ENCODE data around the gene C5orf46. TPM values are rescaled to one million over a fixed set of nuclear protein-coding genes. Genes with fewer than 3 reads are reported as not detected.
A peak's percentile ranks its signal among the peaks of the same experiment; 100 is the strongest.

C5orf46 gene
- polyA plus RNA-seq, 3 donors = not detected

- Histone ChIP-seq H3K9ac (ENCODE audit: insufficient read depth, low read length, poor library complexity, severe bottlenecking) (no peak overlapping the region), H3K36me3 (replicated peaks in 1 of 2; ENCODE audit: control insufficient read depth in 1 of 2, insufficient read depth in 2 of 2, low read length in 2 of 2) (no peaks in the 10 kb centered on the region), H3K27ac (ENCODE audit: low read depth in 1 of 2, low read length in 2 of 2) (no peak overlapping the region), H3K27me3 (ENCODE audit: control insufficient read depth in 2 of 2, insufficient read depth in 2 of 2, low read length in 2 of 2) (no peaks in the 10 kb centered on the region), H2AFZ (ENCODE audit: insufficient read depth, low read depth, low read length, poor library complexity, severe bottlenecking) (no peak overlapping the region), H3K9me3 (replicated peaks in 1 of 2; ENCODE audit: control insufficient read depth in 1 of 2, insufficient read depth in 1 of 2, low read length in 2 of 2) (no peaks in the 10 kb centered on the region), H3K4me1 (ENCODE audit: control insufficient read depth in 1 of 2, insufficient read depth in 2 of 2, low read length in 2 of 2) (no peaks in the 10 kb centered on the region), H3K4me3 (replicated peaks in 1 of 3; ENCODE audit: low read depth in 2 of 3, low read length in 3 of 3) (no peak overlapping the region), H3K79me2 (ENCODE audit: insufficient read depth, low read length) (no peaks in the 10 kb centered on the region), H4K20me1 (ENCODE audit: insufficient read depth, low read length) (no peaks in the 10 kb centered on the region), H3K4me2 (replicated peaks; ENCODE audit: extremely low read depth, low read length, poor library complexity, severe bottlenecking) (no peak overlapping the region)
- no peak for TF ChIP-seq CTCF (IDR thresholded peaks at IDR 0.05)
- H3K27me3 Mint-ChIP-seq (ENCODE audit: low read depth in 3 of 3) = no peaks in the 10 kb centered on the region
- intact Hi-C loops (cut with micrococcal nuclease) = loop anchor here (5.0 to 10.0 kb wide), 3 partner anchors 52 to 85 kb away; no protein-coding TSS in a partner anchor
- no peak overlapping the region for H3K4me3 Mint-ChIP-seq
- H3K4me1 Mint-ChIP-seq = no peaks in the 10 kb centered on the region
- H3K36me3 Mint-ChIP-seq = no peaks in the 10 kb centered on the region
- peaks cover 0 to 2% (median 0%) of the 10 kb centered on the region in 7 donors for H3K9me3 Mint-ChIP-seq
- H3K27ac Mint-ChIP-seq = no peak overlapping the region
- DNase-seq = no peak
- WGBS (ENCODE audit: insufficient coverage) = 91% methylated on average over 4 of the region's 4 CpGs
Observed at GRCh38 chr5:147939431-147940114, 33.2 kb upstream of the C5orf46 start.

DNA sequence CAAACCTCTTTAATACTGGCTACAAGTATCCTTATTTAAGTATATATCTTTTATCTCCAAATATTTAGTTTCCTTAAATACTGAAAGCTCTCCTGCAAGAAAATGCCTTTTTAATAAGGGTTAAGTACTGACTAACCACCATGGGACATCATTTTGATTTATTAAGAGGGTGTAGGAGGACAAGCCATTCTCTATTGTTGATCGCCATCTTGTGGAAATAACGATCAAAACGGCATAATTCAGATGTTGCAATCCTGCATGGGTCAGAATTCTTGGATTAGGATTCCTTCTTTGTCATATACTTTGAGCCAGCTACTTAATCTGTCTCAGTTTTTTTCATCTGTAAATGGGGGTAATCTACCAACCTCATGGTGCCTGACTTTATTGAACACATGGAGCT, 28.7 kb upstream of the C5orf46 start:
- Histone ChIP-seq H3K27me3 (ENCODE audit: control insufficient read depth in 2 of 2, insufficient read depth in 2 of 2, low read length in 2 of 2) (no peaks in the 10 kb centered on the region), H3K36me3 (replicated peaks in 1 of 2; ENCODE audit: control insufficient read depth in 1 of 2, insufficient read depth in 2 of 2, low read length in 2 of 2) (no peaks in the 10 kb centered on the region), H3K9ac (ENCODE audit: insufficient read depth, low read length, poor library complexity, severe bottlenecking) (no peak overlapping the region), H2AFZ (ENCODE audit: insufficient read depth, low read depth, low read length, poor library complexity, severe bottlenecking) (no peak overlapping the region), H3K27ac (ENCODE audit: low read depth in 1 of 2, low read length in 2 of 2) (no peak overlapping the region), H3K9me3 (replicated peaks in 1 of 2; ENCODE audit: control insufficient read depth in 1 of 2, insufficient read depth in 1 of 2, low read length in 2 of 2) (no peaks in the 10 kb centered on the region), H3K79me2 (ENCODE audit: insufficient read depth, low read length) (no peaks in the 10 kb centered on the region), H4K20me1 (ENCODE audit: insufficient read depth, low read length) (no peaks in the 10 kb centered on the region), H3K4me1 (ENCODE audit: control insufficient read depth in 1 of 2, insufficient read depth in 2 of 2, low read length in 2 of 2) (peaks cover 9 to 17% of the 10 kb centered on the region in 2 donors), H3K4me2 (replicated peaks; ENCODE audit: extremely low read depth, low read length, poor library complexity, severe bottlenecking) (no peak overlapping the region), H3K4me3 (replicated peaks in 1 of 3; ENCODE audit: low read depth in 2 of 3, low read length in 3 of 3) (no peak overlapping the region)
- Mint-ChIP-seq H3K27ac (no peak overlapping the region), H3K4me1 (peaks cover 17% of the 10 kb centered on the region), H3K27me3 (ENCODE audit: low read depth in 3 of 3) (no peaks in the 10 kb centered on the region), H3K9me3 (peaks cover 0 to 2% (median 0%) of the 10 kb centered on the region in 7 donors), H3K36me3 (no peaks in the 10 kb centered on the region), H3K4me3 (no peak overlapping the region)
- intact Hi-C loops (cut with micrococcal nuclease) = loop anchor here (5.0 to 10.0 kb wide), 3 partner anchors 48 to 80 kb away; no protein-coding TSS in a partner anchor
- 4% methylated on average over 3 of the region's 3 CpGs for WGBS (ENCODE audit: insufficient coverage)
- peak; percentile 69 for TF ChIP-seq CTCF (IDR thresholded peaks at IDR 0.05)
- peak; percentile 37 to 50 (median 48) for DNase-seq
